ENCODE results near the gene JTB.

JTB gene

GRCh38 chr1:153978274-153978909 is 918 bp upstream of the JTB start:
- no peak for DNase-seq

- no peak for DNase-seq
Observed at GRCh38 chr1:153976819-153977249, 640 bp downstream of the JTB start.

GRCh38 chr1:153973525-153973924 is 3.9 kb downstream of the JTB start:
- no peak for DNase-seq

GRCh38 chr1:153973071-153973470 is 4.4 kb downstream of the JTB start:
- DNase-seq, result no peak

- no peak for DNase-seq
Observed at GRCh38 chr1:153970346-153970745, 7.1 kb downstream of the JTB start.

GRCh38 chr1:153968972-153969371 is 8.5 kb downstream of the JTB start:
- no peak for DNase-seq

GRCh38 chr1:153968408-153968807 is 9.1 kb downstream of the JTB start:
- peak; percentile 46 for DNase-seq

GRCh38 chr1:153968000-153968363 is 9.5 kb downstream of the JTB start:
- no peak for DNase-seq

GRCh38 chr1:153967107-153967999 is 10.1 kb downstream of the JTB start, which contains the start of gene CREB3L4:
CREB3L4 (plus strand) TSS chr1:153967902; CDS start chr1:153968526, 624 bp downstream.
- DNase-seq, result peak; percentile 96

GRCh38 chr1:153963850-153964331 is 13.6 kb downstream of the JTB start:
- peak; percentile 62 for DNase-seq

- DNase-seq, result peak; percentile 99
Observed at GRCh38 chr1:153963030-153963849, 14.2 kb downstream of the JTB start, which contains the start of gene SLC39A1. SLC39A1 (minus strand) TSS chr1:153963537; CDS start chr1:153962715, 822 bp downstream.

- no peak for DNase-seq
Observed at GRCh38 chr1:153962088-153963029, 15.1 kb downstream of the JTB start.

- no peak for DNase-seq
Observed at GRCh38 chr1:153961421-153961820, 16.1 kb downstream of the JTB start.

- no peak for DNase-seq
Observed at GRCh38 chr1:153960206-153960605, 17.3 kb downstream of the JTB start.

GRCh38 chr1:153959454-153959853 is 18.0 kb downstream of the JTB start:
- no peak for DNase-seq

GRCh38 chr1:153958961-153959260 is 18.6 kb downstream of the JTB start:
- DNase-seq, result no peak

- DNase-seq, result peak; percentile 99
Observed at GRCh38 chr1:153958111-153958960, 19.1 kb downstream of the JTB start, which contains the start of gene CRTC2. CRTC2 (minus strand) TSS chr1:153958612; CDS start chr1:153958497, 115 bp downstream.

GRCh38 chr1:153957744-153958110 is 19.7 kb downstream of the JTB start:
- no peak for DNase-seq

- no peak for DNase-seq
Observed at GRCh38 chr1:153956997-153957715, 20.3 kb downstream of the JTB start.

GRCh38 chr1:153954826-153955225 is 22.6 kb downstream of the JTB start:
- no peak for DNase-seq
